ENCODE results near the gene CTRL. TPM values are rescaled to one million over a fixed set of nuclear protein-coding genes. Genes with fewer than 3 reads are reported as not detected.

Gene CTRL
- total RNA-seq, 1 donor: 1.3 TPM

- DNase-seq (ENCODE audit: low read depth): no peak
- no peak for TF ChIP-seq CTCF (IDR thresholded peaks at IDR 0.05; ENCODE audit: insufficient read depth, low read depth, low read length)
- no peak overlapping the region for H3K4me3 ChIP-seq (ENCODE audit: low read depth, low read length)
Observed at GRCh38 chr16:67881621-67882161, 50.0 kb downstream of the CTRL start.

GRCh38 chr16:67880584-67880983 is 51.1 kb downstream of the CTRL start:
- DNase-seq (ENCODE audit: low read depth): no peak
- TF ChIP-seq CTCF (IDR thresholded peaks at IDR 0.05; ENCODE audit: insufficient read depth, low read depth, low read length): no peak
- H3K4me3 ChIP-seq (ENCODE audit: low read depth, low read length): no peak overlapping the region

DNA sequence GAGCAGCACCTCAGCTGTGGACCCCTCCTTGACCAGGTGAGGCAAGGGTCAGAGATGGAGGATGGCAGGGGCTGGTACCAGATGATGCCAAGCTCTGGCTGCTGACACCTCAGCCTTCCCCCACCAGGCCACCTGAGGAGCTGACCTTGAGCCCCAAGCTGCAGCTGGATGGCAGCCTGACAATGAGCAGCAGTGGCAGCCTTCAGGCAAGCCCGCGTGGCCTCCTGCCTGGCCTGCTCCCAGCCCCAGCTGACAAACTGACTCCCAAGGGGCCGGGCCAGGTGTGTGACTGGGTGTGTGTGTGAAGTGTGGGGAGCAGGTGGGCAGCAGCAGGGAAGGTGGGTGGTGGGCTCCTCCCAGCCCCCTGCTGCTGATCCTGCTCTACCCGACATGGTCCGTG is 51.7 kb downstream of the CTRL start:
- H3K4me3 ChIP-seq (ENCODE audit: low read depth, low read length): no peak overlapping the region
- no peak for TF ChIP-seq CTCF (IDR thresholded peaks at IDR 0.05; ENCODE audit: insufficient read depth, low read depth, low read length)
- DNase-seq (ENCODE audit: low read depth): no peak

Small RNA genes lying within 50 kb of the gene (small RNA-seq; reads per million reads assigned to genes)
- gene NRN1L: not detected

Other genes starting within 250 kb of the CTRL start
- gene GFOD2, start 212.5 kb downstream of the CTRL start, total RNA-seq: 13.5 and 15.5 TPM in 2 replicates
- 6.1 and 8.6 TPM in 2 replicates for gene RANBP10, start 125.3 kb downstream of the CTRL start, total RNA-seq
- gene TSNAXIP1, start 125.0 kb downstream of the CTRL start, total RNA-seq: 0.32 and 1.3 TPM in 2 replicates
- gene THAP11, start 89.5 kb downstream of the CTRL start, total RNA-seq: 24.8 and 28.9 TPM in 2 replicates
- 255 and 342 TPM in 2 replicates for gene NUTF2, start 84.9 kb downstream of the CTRL start, total RNA-seq
- gene CENPT, start 84.2 kb downstream of the CTRL start, total RNA-seq: 31.6 and 39.7 TPM in 2 replicates
- 60.6 and 85.1 TPM in 2 replicates for gene EDC4, start 58.8 kb downstream of the CTRL start, total RNA-seq
- not detected in 2 replicates for gene NRN1L, start 47.0 kb downstream of the CTRL start, total RNA-seq
- 13.0 and 13.2 TPM in 2 replicates for gene PSKH1, start 38.6 kb downstream of the CTRL start, total RNA-seq
- 54.0 and 72.8 TPM in 2 replicates for gene PSMB10, start 5.0 kb upstream of the CTRL start, total RNA-seq
- gene LCAT, start 12.3 kb upstream of the CTRL start, total RNA-seq: 8.6 and 9.3 TPM in 2 replicates
- gene SLC12A4, start 36.8 kb upstream of the CTRL start, total RNA-seq: 90.5 and 104 TPM in 2 replicates
- gene DPEP3, start 48.6 kb upstream of the CTRL start, total RNA-seq: not detected in 2 replicates
- under 0.01 TPM in 1 of 2 replicates, not detected in the other for gene DPEP2, start 67.6 kb upstream of the CTRL start, total RNA-seq
- under 0.01 TPM in 1 of 2 replicates, not detected in the other for gene DPEP2NB, start 84.0 kb upstream of the CTRL start, total RNA-seq
- gene DDX28, start 91.4 kb upstream of the CTRL start, total RNA-seq: 12.1 and 13.2 TPM in 2 replicates
- gene DUS2, start 91.4 kb upstream of the CTRL start, total RNA-seq: 14.5 and 19.4 TPM in 2 replicates
- 22.5 and 32.8 TPM in 2 replicates for gene NFATC3, start 153.5 kb upstream of the CTRL start, total RNA-seq

Measured in fibroblast of villous mesenchyme (primary cell).